Hepatocyte (in vitro differentiated cells): Measurements from ENCODE around the gene NUDT4. TPM values are rescaled to one million over a fixed set of nuclear protein-coding genes. Genes with fewer than 3 reads are reported as not detected.

Source experiments
- DNase-seq: peaks from one replicate; pipeline ENCODE4 v3.0.0-alpha.2; 2016; ENCODE audit warnings: low spot score
- H2AFZ ChIP-seq: fragments of 200-600 bp; sonication (generic); 2 replicates; pipeline ENCODE4 v1.6.0; 2016; ENCODE audit warnings: antibody characterized with exemption, mild to moderate bottlenecking
- H3K27ac ChIP-seq: fragments of 200-600 bp; sonication (generic); 2 replicates; pipeline ENCODE4 v1.5.1; 2016; ENCODE audit warnings: mild to moderate bottlenecking
- H3K27me3 ChIP-seq: fragments of 200-600 bp; sonication (generic); 2 replicates; pipeline ENCODE4 v1.6.1; 2016
- H3K36me3 ChIP-seq: fragments of 200-600 bp; sonication (generic); replicated peaks from 2 replicates; pipeline ENCODE4 v1.5.1; 2016; ENCODE audit warnings: low read depth; ENCODE audit not compliant: insufficient read depth
- H3K4me1 ChIP-seq: fragments of 200-600 bp; sonication (generic); 2 replicates; pipeline ENCODE4 v1.5.1; 2016; ENCODE audit warnings: mild to moderate bottlenecking, moderate library complexity; ENCODE audit not compliant: insufficient read depth
- H3K4me2 ChIP-seq: fragments of 200-600 bp; sonication (generic); 2 replicates; pipeline ENCODE4 v1.6.0; 2016
- H3K4me3 ChIP-seq: fragments of 200-600 bp; sonication (generic); 2 replicates; pipeline ENCODE4 v1.5.1; 2016; ENCODE audit warnings: mild to moderate bottlenecking
- H3K79me2 ChIP-seq: fragments of 200-600 bp; sonication (generic); 2 replicates; pipeline ENCODE4 v1.6.0; 2017; ENCODE audit warnings: mild to moderate bottlenecking
- H3K9me2 ChIP-seq: fragments of 200-600 bp; sonication (generic); replicated peaks from 2 replicates; pipeline ENCODE4 v1.6.0; 2017; ENCODE audit warnings: mild to moderate bottlenecking; ENCODE audit not compliant: insufficient read depth
- H3K9me3 ChIP-seq: fragments of 200-600 bp; sonication (generic); 2 replicates; pipeline ENCODE4 v1.5.1; 2016; ENCODE audit warnings: low read depth, mild to moderate bottlenecking
- H4K20me1 ChIP-seq: fragments of 200-600 bp; sonication (generic); 2 replicates; pipeline ENCODE4 v1.6.0; 2016; ENCODE audit warnings: mild to moderate bottlenecking; ENCODE audit not compliant: insufficient read depth, poor library complexity, severe bottlenecking
- CTCF ChIP-seq: fragments of 200-600 bp; sonication (generic); IDR thresholded peaks from 2 replicates; pipeline ENCODE4 v1.5.1; 2016; ENCODE audit warnings: antibody characterized with exemption, mild to moderate bottlenecking; ENCODE audit not compliant: poor library complexity
- EZH2 ChIP-seq: fragments of 200-600 bp; sonication (generic); IDR thresholded peaks from 2 replicates; pipeline ENCODE4 v1.6.1; 2016; ENCODE audit warnings: antibody characterized with exemption, mild to moderate bottlenecking, borderline replicate concordance
- EZH2phosphoT487 ChIP-seq: fragments of 200-600 bp; sonication (generic); IDR thresholded peaks from one replicate; pipeline ENCODE4 v1.6.1; 2018; ENCODE audit warnings: antibody characterized with exemption, mild to moderate bottlenecking, low read depth, moderate library complexity; ENCODE audit not compliant: unreplicated experiment, severe bottlenecking
- WGBS: methylation state at CpG from one replicate; pipeline ENCODE4 v1.1.6; 2016; ENCODE audit warnings: low lambda C conversion rate; ENCODE audit errors: missing lambda C conversion rate; 5-methylcytosine and 5-hydroxymethylcytosine counted together
- polyA plus RNA-seq: library from polyadenylated mRNA; unstranded; fragments of >200 nt; fragmentation: Nextera tagmentation; extraction: Ambion mirVana; gene quantifications from 2 replicates; pipeline ENCODE4 v1.2.1, GENCODE V29; 2016
- total RNA-seq: library from RNA; depleted of rRNA; stranded (reverse); fragments of >200 nt; gene quantifications from 2 replicates; pipeline ENCODE4 v1.2.3, GENCODE V29; 2014

The NUDT4 gene
- total and polyA plus RNA-seq, 2 experiments from 2014 or later, result 151 to 243 TPM

GRCh38 chr12:93341409-93342049 lies 36.2 kb upstream of the NUDT4 start:
- Histone ChIP-seq H3K36me3 (no peaks in the 10 kb centered on the region), H3K4me2 (no peak overlapping the region), H2AFZ (no peak overlapping the region), H3K9me3 (no peaks in the 10 kb centered on the region), H3K27me3 (no peaks in the 10 kb centered on the region), H3K9me2 (no peaks in the 10 kb centered on the region), H4K20me1 (no peaks in the 10 kb centered on the region), H3K4me3 (no peak overlapping the region), H3K4me1 (no peaks in the 10 kb centered on the region), H3K79me2 (no peaks in the 10 kb centered on the region), H3K27ac (no peak overlapping the region)
- no peak for TF ChIP-seq EZH2phosphoT487
- WGBS, result 61% methylated on average over 3 of the region's 3 CpGs
- no peak for DNase-seq

- Histone ChIP-seq H4K20me1 (no peaks in the 10 kb centered on the region), H3K27me3 (no peaks in the 10 kb centered on the region), H3K27ac (no peak overlapping the region), H3K79me2 (no peaks in the 10 kb centered on the region), H3K9me2 (no peaks in the 10 kb centered on the region), H3K4me2 (no peak overlapping the region), H3K36me3 (no peaks in the 10 kb centered on the region), H3K9me3 (no peaks in the 10 kb centered on the region), H3K4me1 (no peaks in the 10 kb centered on the region), H3K4me3 (no peak overlapping the region), H2AFZ (no peak overlapping the region)
- no peak for TF ChIP-seq CTCF
- no peak for TF ChIP-seq EZH2phosphoT487
- no peak for TF ChIP-seq EZH2
- no peak for DNase-seq
- 73% methylated on average over 8 of the region's 8 CpGs for WGBS
Observed at GRCh38 chr12:93347054-93347785, 30.5 kb upstream of the NUDT4 start.

GRCh38 chr12:93348575-93349435 lies 28.9 kb upstream of the NUDT4 start:
- WGBS, result 92% methylated on average over 10 of the region's 10 CpGs
- H3K27ac ChIP-seq, result no peak overlapping the region
- no peak for DNase-seq

More at GRCh38 chr12:93348575-93349435, 28.9 kb upstream of the NUDT4 start:
- H3K4me2 ChIP-seq, result no peak overlapping the region
- H3K79me2 ChIP-seq, result no peaks in the 10 kb centered on the region
- H2AFZ ChIP-seq, result no peak overlapping the region
- H3K36me3 ChIP-seq, result no peaks in the 10 kb centered on the region
- H3K27me3 ChIP-seq, result no peaks in the 10 kb centered on the region
- H3K4me3 ChIP-seq, result no peak overlapping the region
- no peaks in the 10 kb centered on the region for H3K4me1 ChIP-seq
- TF ChIP-seq EZH2 (no peak), EZH2phosphoT487 (no peak), CTCF (no peak)
- no peaks in the 10 kb centered on the region for H3K9me3 ChIP-seq
- no peaks in the 10 kb centered on the region for H4K20me1 ChIP-seq
- no peaks in the 10 kb centered on the region for H3K9me2 ChIP-seq
